GM11168 (cell line): ENCODE results near the gene MRS2.

ENCODE experiments used
- in situ Hi-C: fragments of 300-500 bp; cut with MboI; formaldehyde crosslinking; loops from one replicate; pipeline ENCODE4 v1.12.0; 2022; ENCODE audit warnings: low sequenced_read_pairs; ENCODE audit not compliant: unreplicated experiment

Gene MRS2

GRCh38 chr6:24458941-24459340 is 56.2 kb downstream of the MRS2 start:
- in situ Hi-C loops = no loop called here

DNA sequence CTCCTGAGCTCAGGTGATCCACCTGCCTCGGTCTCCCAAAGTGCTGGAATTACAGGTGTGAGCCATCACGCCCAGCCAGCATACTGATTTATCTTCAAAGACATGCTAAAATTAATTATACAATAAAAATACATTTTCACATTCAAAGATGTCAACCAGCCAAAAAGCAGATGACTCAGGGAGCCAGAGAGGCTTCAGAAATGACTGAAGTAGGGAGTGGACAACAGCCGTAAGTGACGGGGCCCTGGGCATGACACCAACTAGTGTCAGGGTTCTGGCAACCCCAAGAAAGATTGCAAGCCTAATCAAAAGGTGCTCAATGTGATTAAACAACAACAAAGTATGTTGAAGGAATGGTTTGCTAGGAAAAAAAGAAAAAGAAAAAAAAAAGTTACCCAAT is 58.2 kb downstream of the MRS2 start:
- in situ Hi-C loops = no loop called here

DNA sequence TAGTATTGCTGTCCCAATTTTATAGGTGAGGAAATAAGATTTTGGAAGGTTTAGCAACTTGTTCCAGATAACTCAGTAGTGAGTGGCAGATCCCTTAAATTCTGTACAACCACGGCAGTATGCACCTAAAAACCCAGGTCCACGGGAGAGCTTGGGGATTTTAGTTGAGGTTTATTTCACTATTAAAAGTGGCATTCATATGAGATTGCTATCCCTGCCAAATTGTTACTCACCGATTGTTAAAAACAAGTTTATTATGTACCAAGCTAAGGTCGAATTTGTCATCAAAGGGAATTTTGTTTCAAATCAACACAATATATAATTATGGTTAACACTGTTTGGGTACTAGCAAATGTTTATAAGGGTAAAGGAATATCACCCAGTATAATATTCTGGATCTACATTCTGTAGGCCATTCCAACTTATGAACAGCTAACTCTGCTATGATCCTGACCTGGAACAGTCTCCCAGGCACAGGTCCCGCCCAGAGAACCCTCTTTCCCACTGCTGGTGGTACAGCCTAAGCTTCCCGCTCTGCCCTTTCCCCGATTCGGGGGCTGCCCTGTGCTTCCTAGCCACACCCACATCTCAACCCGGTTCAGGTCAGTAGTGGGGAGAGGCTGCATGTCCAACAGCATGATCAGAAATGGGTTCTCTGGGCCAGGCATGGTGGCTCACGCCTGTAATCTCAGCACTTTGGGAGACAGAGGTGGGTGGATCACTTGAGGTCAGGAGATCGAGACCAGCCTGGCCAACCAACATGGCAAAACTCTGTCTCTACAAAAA is 61.7 kb downstream of the MRS2 start:
- in situ Hi-C loops = no loop called here

DNA sequence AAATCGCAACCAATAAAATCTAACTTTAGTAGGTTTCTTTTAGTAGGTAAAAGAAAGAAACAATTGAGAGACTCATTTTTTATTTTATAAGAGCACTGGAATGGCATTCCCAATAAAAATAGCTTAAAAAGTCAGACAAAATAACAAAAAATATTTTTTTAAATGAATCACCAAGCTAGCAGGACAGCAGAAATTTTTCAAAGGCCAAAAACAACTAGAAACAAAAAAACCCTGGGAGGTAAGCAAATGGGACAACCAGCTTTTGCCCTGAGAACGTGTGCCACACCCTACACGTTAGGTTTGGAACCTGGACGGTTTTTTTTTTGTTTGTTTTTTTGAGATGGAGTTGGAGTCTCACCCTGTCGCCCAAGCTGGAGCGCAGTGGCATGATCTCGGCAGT is 67.1 kb downstream of the MRS2 start:
- in situ Hi-C loops = no loop called here

- in situ Hi-C loops = no loop called here
Observed at GRCh38 chr6:24472181-24472580, 69.4 kb downstream of the MRS2 start.
